Mesothelial cell of epicardium (in vitro differentiated cells): Measurements from ENCODE around the gene SH2D7. TPM values are rescaled to one million over a fixed set of nuclear protein-coding genes. Genes with fewer than 3 reads are reported as not detected.

Experiments used
- DNase-seq, 2 experiments: peaks; one replicate each; pipeline ENCODE4 v3.0.0; 2021; ENCODE audit warnings: low spot score in 2 of 2; ENCODE audit not compliant: unreplicated experiment in 2 of 2
- H3K27ac Mint-ChIP-seq: 2 replicates; pipeline ENCODE4 v1.8.0; 2021; ENCODE audit warnings: mixed read lengths
- H3K27me3 Mint-ChIP-seq: 2 replicates; pipeline ENCODE4 v1.8.0; 2021; ENCODE audit warnings: low read depth, mixed read lengths
- H3K36me3 Mint-ChIP-seq: 2 replicates; pipeline ENCODE4 v1.8.0; 2021; ENCODE audit warnings: mixed read lengths
- H3K4me1 Mint-ChIP-seq: 2 replicates; pipeline ENCODE4 v1.8.0; 2021; ENCODE audit warnings: mixed read lengths
- H3K4me3 Mint-ChIP-seq: 2 replicates; pipeline ENCODE4 v1.8.0; 2021; ENCODE audit warnings: mild to moderate bottlenecking, moderate library complexity, mixed read lengths
- H3K9me3 Mint-ChIP-seq: 2 replicates; pipeline ENCODE4 v1.8.0; 2021; ENCODE audit warnings: mixed read lengths
- total RNA-seq: library from RNA; stranded (reverse); gene quantifications from 3 replicates; pipeline ENCODE4 v1.2.1, GENCODE V29; 2021
- TF ChIP-seq, protein P1 (sequence below): fragments of 200-600 bp; sonication (generic); IDR thresholded peaks from one replicate; pipeline ENCODE4 v1.5.0; 2021; ENCODE audit warnings: antibody characterized with exemption; ENCODE audit not compliant: unreplicated experiment

The SH2D7 gene
- total RNA-seq, 1 donor from 2014 or later: not detected

DNA sequence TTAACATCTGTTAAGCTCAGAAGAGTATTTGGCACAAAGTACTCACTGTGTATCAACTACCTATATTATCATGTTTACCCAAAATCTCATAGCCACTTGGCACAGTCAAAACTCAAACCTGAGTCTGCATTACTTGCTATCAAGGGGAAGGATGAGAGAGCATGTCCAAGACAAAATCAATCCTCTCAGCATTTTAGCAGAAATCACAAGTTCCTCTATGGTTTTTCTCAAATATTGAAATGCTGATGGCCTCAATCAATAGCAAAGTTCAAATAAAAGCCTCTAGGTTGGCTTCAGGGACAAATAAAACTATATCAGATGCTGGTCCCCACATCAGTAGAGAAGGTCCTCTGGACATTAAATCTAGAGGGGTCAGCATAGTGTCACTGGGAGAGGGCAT is 29.1 kb upstream of the SH2D7 start:
- TF ChIP-seq, protein P1, sequence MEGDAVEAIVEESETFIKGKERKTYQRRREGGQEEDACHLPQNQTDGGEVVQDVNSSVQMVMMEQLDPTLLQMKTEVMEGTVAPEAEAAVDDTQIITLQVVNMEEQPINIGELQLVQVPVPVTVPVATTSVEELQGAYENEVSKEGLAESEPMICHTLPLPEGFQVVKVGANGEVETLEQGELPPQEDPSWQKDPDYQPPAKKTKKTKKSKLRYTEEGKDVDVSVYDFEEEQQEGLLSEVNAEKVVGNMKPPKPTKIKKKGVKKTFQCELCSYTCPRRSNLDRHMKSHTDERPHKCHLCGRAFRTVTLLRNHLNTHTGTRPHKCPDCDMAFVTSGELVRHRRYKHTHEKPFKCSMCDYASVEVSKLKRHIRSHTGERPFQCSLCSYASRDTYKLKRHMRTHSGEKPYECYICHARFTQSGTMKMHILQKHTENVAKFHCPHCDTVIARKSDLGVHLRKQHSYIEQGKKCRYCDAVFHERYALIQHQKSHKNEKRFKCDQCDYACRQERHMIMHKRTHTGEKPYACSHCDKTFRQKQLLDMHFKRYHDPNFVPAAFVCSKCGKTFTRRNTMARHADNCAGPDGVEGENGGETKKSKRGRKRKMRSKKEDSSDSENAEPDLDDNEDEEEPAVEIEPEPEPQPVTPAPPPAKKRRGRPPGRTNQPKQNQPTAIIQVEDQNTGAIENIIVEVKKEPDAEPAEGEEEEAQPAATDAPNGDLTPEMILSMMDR: no peak
- Mint-ChIP-seq H3K36me3 (no peaks in the 10 kb centered on the region), H3K27me3 (no peaks in the 10 kb centered on the region), H3K27ac (no peak overlapping the region), H3K4me3 (no peak overlapping the region), H3K4me1 (peaks cover 10% of the 10 kb centered on the region), H3K9me3 (no peaks in the 10 kb centered on the region)
- DNase-seq: no peak

DNA sequence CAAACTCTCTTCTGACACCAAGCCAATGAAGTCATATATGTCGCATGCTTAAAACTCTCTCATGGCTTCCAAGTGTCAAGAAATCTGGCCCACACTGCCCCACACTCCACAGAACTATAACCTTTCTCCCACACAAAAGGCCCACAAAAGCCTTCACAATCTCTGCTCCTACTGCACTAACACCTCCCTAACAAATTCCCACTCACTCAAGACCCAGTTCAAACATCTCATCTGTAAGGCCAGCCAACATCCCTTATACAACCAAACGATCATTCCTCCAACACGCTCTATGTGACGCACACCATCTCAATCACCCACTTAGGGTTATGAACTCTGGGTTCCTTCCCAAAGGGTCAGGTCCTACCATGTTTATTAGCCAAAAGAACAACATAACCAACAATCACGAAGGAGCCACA is 28.4 kb upstream of the SH2D7 start:
- TF ChIP-seq, protein P1: no peak
- Mint-ChIP-seq H3K27ac (no peak overlapping the region), H3K36me3 (no peaks in the 10 kb centered on the region), H3K4me1 (peaks cover 10% of the 10 kb centered on the region), H3K9me3 (no peaks in the 10 kb centered on the region), H3K27me3 (no peaks in the 10 kb centered on the region), H3K4me3 (no peak overlapping the region)
- no peak for DNase-seq

DNA sequence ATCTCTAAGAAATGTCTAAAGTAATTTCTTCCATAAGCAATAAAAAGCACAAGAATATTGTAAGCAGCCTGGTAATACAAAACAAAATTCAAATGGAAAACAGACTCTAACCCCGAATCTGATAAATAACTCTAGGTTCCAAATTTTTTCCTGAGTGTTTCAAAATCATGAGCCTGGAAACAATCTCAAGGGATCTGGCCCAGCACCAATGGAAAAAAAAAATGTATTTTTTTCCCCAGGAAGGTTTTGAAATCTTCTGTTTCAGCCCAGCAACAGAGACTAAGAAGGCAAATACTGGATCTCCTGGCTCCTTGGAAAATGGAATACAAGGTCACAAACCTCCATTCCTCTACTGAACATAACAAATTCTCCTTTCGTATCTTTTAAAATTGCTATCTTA is 27.8 kb upstream of the SH2D7 start:
- TF ChIP-seq, protein P1: no peak
- Mint-ChIP-seq H3K9me3 (no peaks in the 10 kb centered on the region), H3K4me3 (no peak overlapping the region), H3K27ac (no peak overlapping the region), H3K27me3 (no peaks in the 10 kb centered on the region), H3K36me3 (no peaks in the 10 kb centered on the region), H3K4me1 (peaks cover 10% of the 10 kb centered on the region)
- no peak for DNase-seq

DNA sequence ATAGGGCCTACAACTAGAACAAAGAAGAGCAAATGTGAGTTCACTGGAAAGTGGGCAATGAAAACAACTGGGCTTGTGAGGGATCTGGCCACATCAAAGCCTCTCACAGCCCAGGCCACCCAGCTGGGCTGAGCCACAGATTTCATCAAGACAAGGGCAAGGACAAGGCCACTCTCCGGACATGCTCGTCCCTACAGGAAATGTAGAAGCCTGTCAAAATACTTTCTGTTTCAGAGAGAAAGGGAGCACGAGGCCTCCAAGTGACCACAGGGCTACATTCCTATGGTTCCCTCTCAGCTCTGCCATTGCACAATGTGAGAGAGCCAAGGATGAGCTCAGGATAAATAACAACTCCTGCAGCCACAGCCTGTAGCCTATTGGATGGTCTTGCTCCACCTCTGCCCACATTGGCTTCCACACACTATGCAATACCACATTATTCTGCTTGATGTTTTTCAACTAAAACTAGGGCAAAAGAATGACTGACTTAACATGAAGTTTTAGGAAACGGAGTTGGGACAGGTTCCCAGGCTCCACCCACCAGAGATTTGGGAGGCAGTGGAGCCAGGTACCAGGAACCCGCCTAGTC is 27.0 kb upstream of the SH2D7 start:
- Mint-ChIP-seq H3K4me3 (no peak overlapping the region), H3K27me3 (no peaks in the 10 kb centered on the region), H3K36me3 (no peaks in the 10 kb centered on the region), H3K4me1 (peaks cover 17% of the 10 kb centered on the region), H3K9me3 (no peaks in the 10 kb centered on the region), H3K27ac (peak overlapping the region; percentile 90)
- DNase-seq: no peak
- TF ChIP-seq, protein P1: no peak

DNA sequence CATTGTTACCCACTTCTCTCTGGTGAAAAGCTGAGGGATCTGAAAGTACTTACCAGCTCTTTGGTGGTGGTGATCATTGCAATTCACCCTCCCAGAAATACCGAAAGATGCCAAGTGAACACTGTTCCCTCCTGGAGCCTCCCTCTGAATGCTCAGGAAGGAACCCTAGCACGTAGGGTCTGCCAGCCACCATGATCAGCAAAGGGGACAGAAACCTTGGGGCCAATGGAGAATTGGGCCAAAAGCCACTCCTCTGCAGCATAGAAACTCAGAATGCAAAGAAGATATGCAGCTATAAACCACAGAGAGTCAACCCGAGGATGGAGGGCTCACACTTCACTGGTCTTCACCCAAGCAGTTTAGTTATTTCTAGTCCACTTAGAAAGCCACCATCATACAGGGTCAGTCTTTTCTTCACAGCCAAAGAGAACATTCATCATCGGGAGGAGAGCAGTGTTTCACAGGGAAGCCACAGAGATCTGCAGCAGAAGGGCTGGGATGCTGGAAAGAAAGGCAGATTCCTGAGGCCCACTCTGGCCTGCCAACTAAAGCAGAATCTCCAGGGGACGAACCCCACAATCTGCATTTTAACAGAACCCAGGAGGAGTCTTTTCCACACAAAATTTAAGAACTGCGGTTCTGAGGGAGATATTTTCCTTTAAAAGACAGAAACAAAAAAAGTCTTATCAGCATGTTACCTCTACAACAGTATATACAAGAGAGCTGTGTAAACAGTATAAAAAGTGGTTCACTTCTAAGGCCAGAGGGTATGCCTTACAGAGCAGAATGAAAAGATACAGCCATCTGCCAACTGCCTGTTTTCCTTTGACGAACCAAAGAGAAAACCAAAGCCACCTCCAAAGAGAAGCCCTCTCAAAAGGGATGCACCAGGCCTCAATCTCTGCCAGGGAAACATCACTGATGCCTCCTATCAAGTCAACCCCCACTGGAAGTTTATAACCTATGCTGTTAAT is 26.1 kb upstream of the SH2D7 start:
- TF ChIP-seq, protein P1: no peak
- Mint-ChIP-seq H3K27ac (peak overlapping the region; percentile 90), H3K9me3 (no peaks in the 10 kb centered on the region), H3K27me3 (no peaks in the 10 kb centered on the region), H3K36me3 (no peaks in the 10 kb centered on the region), H3K4me3 (no peak overlapping the region), H3K4me1 (peaks cover 17% of the 10 kb centered on the region)
- DNase-seq: no peak
